Adipocyte (in vitro differentiated cells): ENCODE measurements around the gene NF1.
"Not testable (repeated sequence)": the region's sequence is repeated elsewhere in the genome, so short reads cannot be mapped to it uniquely, and the experiment has no call there.

Experiments used
- DNase-seq: peaks from one replicate; pipeline ENCODE4 v3.0.0-alpha.2; 2015; ENCODE audit warnings: low read depth
- H3K27me3 ChIP-seq: replicated peaks from 2 replicates; pipeline ENCODE4 v1.7.0; 2013; ENCODE audit warnings: mild to moderate bottlenecking, low read length, moderate library complexity; ENCODE audit not compliant: control insufficient read depth, insufficient read depth
- H3K36me3 ChIP-seq: 2 replicates; pipeline ENCODE4 v1.7.0; 2013; ENCODE audit warnings: low read length, mild to moderate bottlenecking, moderate library complexity; ENCODE audit not compliant: control insufficient read depth, insufficient read depth, severe bottlenecking
- H3K4me1 ChIP-seq: 2 replicates; pipeline ENCODE4 v1.7.0; 2013; ENCODE audit warnings: mild to moderate bottlenecking, low read length, moderate library complexity; ENCODE audit not compliant: control insufficient read depth, insufficient read depth
- H3K4me3 ChIP-seq: 2 replicates; pipeline ENCODE4 v1.7.0; 2013; ENCODE audit warnings: mild to moderate bottlenecking, low read length, moderate library complexity
- H3K9ac ChIP-seq: 2 replicates; pipeline ENCODE4 v1.7.0; 2013; ENCODE audit warnings: mild to moderate bottlenecking, low read length, moderate library complexity
- H3K9me3 ChIP-seq: 2 replicates; pipeline ENCODE4 v1.7.0; 2013; ENCODE audit warnings: mild to moderate bottlenecking, low read length, moderate library complexity; ENCODE audit not compliant: control insufficient read depth

NF1 gene

GRCh38 chr17:31158746-31159377 lies 64.1 kb downstream of the NF1 start:
- no peaks in the 10 kb centered on the region for H3K9me3 ChIP-seq
- peaks cover 14% of the 10 kb centered on the region for H3K4me1 ChIP-seq
- peak; percentile 46 for DNase-seq
- H3K36me3 ChIP-seq, result peaks cover 29% of the 10 kb centered on the region
- peak overlapping the region; percentile 75 for H3K4me3 ChIP-seq
- no peaks in the 10 kb centered on the region for H3K27me3 ChIP-seq
- H3K9ac ChIP-seq, result peak overlapping the region; percentile 58

- peaks cover 9% of the 10 kb centered on the region for H3K4me1 ChIP-seq
- no peak overlapping the region for H3K9ac ChIP-seq
- H3K36me3 ChIP-seq, result peaks cover 45% of the 10 kb centered on the region
- H3K4me3 ChIP-seq, result no peak overlapping the region
- H3K9me3 ChIP-seq, result no peaks in the 10 kb centered on the region
- no peak for DNase-seq
- H3K27me3 ChIP-seq, result no peaks in the 10 kb centered on the region
Observed at GRCh38 chr17:31163091-31163781, 68.5 kb downstream of the NF1 start.

GRCh38 chr17:31167111-31167510 lies 72.3 kb downstream of the NF1 start:
- Histone ChIP-seq H3K9me3 (no peaks in the 10 kb centered on the region), H3K4me3 (no peak overlapping the region), H3K27me3 (no peaks in the 10 kb centered on the region), H3K36me3 (peaks cover 36% of the 10 kb centered on the region), H3K9ac (no peak overlapping the region), H3K4me1 (no peaks in the 10 kb centered on the region)
- no peak for DNase-seq

DNA sequence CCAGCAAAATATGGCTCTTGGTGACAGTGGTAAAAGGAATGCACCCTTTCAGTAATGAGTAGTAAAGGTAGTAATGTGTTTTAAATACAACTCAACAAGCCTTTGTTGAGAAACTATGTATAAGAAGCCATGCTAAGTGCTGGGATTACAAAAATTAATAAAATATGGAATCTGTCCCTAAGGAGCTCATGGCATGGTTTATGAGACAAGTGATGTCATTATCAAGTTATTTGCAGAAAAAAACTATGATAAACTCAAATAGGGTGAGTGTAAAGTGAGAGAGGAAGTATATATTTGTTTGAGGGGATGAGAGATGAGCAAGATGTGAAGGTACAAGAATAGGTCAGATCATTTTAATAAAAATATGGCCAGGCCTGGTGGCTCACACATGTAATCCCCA lies 76.9 kb downstream of the NF1 start:
- no peak overlapping the region for H3K9ac ChIP-seq
- no peaks in the 10 kb centered on the region for H3K4me1 ChIP-seq
- H3K9me3 ChIP-seq, result no peaks in the 10 kb centered on the region
- no peak overlapping the region for H3K4me3 ChIP-seq
- no peak for DNase-seq
- peaks cover 12% of the 10 kb centered on the region for H3K36me3 ChIP-seq
- H3K27me3 ChIP-seq, result no peaks in the 10 kb centered on the region

- no peaks in the 10 kb centered on the region for H3K9me3 ChIP-seq
- H3K9ac ChIP-seq, result no peak overlapping the region
- peaks cover 7% of the 10 kb centered on the region for H3K36me3 ChIP-seq
- no peaks in the 10 kb centered on the region for H3K4me1 ChIP-seq
- DNase-seq, result no peak
- H3K4me3 ChIP-seq, result no peak overlapping the region
- no peaks in the 10 kb centered on the region for H3K27me3 ChIP-seq
Observed at GRCh38 chr17:31172388-31172787, 77.6 kb downstream of the NF1 start.

GRCh38 chr17:31174215-31174614 lies 79.4 kb downstream of the NF1 start:
- no peaks in the 10 kb centered on the region for H3K27me3 ChIP-seq
- H3K9ac ChIP-seq, result no peak overlapping the region
- no peak for DNase-seq
- H3K36me3 ChIP-seq, result peaks cover 7% of the 10 kb centered on the region
- no peaks in the 10 kb centered on the region for H3K4me1 ChIP-seq
- no peaks in the 10 kb centered on the region for H3K9me3 ChIP-seq
- H3K4me3 ChIP-seq, result no peak overlapping the region

GRCh38 chr17:31175237-31175636 lies 80.5 kb downstream of the NF1 start:
- Histone ChIP-seq H3K36me3 (peaks cover 4% of the 10 kb centered on the region), H3K27me3 (no peaks in the 10 kb centered on the region), H3K4me3 (no peak overlapping the region), H3K9me3 (no peaks in the 10 kb centered on the region), H3K9ac (no peak overlapping the region), H3K4me1 (no peaks in the 10 kb centered on the region)
- no peak for DNase-seq

GRCh38 chr17:31176143-31176542 lies 81.4 kb downstream of the NF1 start:
- H3K4me1 ChIP-seq, H3K9me3 ChIP-seq, H3K4me3 ChIP-seq, DNase-seq, H3K9ac ChIP-seq, H3K36me3 ChIP-seq, H3K27me3 ChIP-seq: not testable (repeated sequence)

GRCh38 chr17:31178951-31179350 lies 84.2 kb downstream of the NF1 start:
- H3K36me3 ChIP-seq, result peaks cover 23% of the 10 kb centered on the region
- H3K4me1 ChIP-seq, H3K27me3 ChIP-seq, H3K4me3 ChIP-seq, DNase-seq, H3K9ac ChIP-seq, H3K9me3 ChIP-seq: not testable (repeated sequence)

DNA sequence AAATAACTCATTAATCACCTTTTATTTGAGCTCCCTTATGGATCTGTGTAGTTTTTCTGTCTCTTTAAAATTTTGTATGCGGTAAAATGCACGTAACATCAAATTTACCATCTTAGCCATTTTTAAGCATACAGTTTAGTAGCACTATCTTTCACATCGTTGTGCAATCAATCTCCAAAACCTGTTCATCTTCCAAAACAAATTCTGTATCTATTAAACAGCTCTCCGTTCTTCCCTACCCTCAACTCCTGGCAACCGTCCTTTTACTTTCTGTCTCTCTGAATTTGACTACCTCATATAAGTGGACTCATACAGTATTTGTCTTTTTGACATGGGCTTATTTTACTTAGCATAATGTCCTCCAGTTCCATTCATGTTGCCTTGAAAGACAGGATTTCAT lies 100.5 kb downstream of the NF1 start:
- no peak for DNase-seq
- Histone ChIP-seq H3K4me1 (peaks cover 15% of the 10 kb centered on the region), H3K9ac (no peak overlapping the region), H3K36me3 (peaks cover 9% of the 10 kb centered on the region), H3K27me3 (no peaks in the 10 kb centered on the region), H3K9me3 (no peaks in the 10 kb centered on the region), H3K4me3 (no peak overlapping the region)

GRCh38 chr17:31198026-31198425 lies 103.2 kb downstream of the NF1 start:
- no peak overlapping the region for H3K4me3 ChIP-seq
- peaks cover 20% of the 10 kb centered on the region for H3K36me3 ChIP-seq
- DNase-seq, result no peak
- no peaks in the 10 kb centered on the region for H3K27me3 ChIP-seq
- H3K9me3 ChIP-seq, result no peaks in the 10 kb centered on the region
- H3K9ac ChIP-seq, result no peak overlapping the region
- peaks cover 11% of the 10 kb centered on the region for H3K4me1 ChIP-seq

GRCh38 chr17:31198666-31199065 lies 103.9 kb downstream of the NF1 start:
- H3K27me3 ChIP-seq, DNase-seq, H3K9me3 ChIP-seq, H3K4me3 ChIP-seq, H3K9ac ChIP-seq: not testable (repeated sequence)
- Histone ChIP-seq H3K4me1 (peaks cover 13% of the 10 kb centered on the region), H3K36me3 (peaks cover 17% of the 10 kb centered on the region)
